C1 segment of cervical spinal cord (tissue), 14 donors: ENCODE data around the gene FAS.
"Not testable (repeated sequence)": the region's sequence is repeated elsewhere in the genome, so short reads cannot be mapped to it uniquely, and the experiment has no call there.

Source experiments
- DNase-seq, 14 donors: peaks; one replicate each; lab custom pipeline; 2025; lab: John Stamatoyannopoulos, UW

FAS gene

DNA sequence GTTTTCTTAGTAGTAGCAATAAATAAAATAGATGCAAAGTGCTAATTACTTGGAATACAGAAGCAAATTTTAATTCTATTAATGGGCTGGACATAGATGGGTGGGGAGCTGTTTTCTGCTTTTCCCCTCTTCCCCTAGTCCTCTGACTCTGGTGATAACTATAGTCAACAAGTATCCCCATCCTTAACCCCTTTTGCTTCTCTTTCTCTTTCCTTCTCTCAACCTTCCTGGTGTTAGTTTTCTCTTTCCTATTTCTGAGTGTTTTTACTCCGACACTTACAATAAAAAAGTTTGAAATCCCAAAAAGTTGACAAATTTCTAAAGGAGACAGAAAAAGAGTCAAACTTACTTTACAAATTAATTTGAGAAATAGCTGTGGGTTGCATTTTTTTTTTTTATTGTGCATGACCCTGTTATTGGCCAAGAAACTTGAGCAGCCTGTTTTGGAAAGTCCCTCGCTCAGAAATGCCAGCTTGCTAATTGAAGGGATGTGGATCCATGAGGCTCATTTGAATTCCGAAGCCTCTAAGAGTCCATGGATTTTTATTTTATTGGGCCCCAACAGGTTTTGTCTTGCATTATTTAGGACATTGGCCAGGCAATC lies 2.4 kb downstream of the FAS start:
- DNase-seq: no peak

- DNase-seq: no peak
These were observed 3.4 kb downstream of the FAS start for GRCh38 chr10:88994019-88994418.

DNA sequence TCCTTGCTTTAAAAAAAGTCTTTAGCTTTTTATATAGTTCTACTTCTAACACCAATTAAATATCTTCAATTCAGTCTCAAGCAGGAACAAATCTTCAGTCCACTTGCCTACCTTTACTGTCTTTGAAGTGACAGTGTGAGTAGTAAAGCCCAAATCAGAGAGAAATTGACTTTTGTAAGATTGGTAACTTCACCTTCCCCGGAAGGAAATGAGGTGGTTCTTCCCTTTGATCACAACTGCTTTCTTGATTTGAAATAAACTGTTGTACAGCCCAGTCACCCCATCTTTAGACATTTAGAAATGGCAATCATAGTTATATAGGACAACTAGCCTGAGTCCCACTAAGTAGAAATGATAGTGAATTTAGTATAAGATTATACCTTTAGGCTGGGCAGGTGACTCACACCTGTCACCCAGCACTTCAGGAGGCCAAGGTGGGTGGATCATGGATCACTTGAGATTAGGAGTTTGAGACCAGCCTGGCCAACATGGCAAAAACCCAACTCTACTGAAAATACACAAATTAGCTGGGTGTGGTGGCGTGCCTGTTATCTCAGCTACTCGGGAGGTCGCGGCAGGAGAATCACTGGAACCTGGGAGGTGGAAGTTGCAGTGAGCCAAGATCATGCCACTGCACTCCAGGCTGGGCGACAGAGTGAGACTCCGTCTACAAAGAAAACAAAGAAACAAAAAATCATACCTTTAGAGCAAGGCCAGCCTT lies 4.7 kb downstream of the FAS start:
- no peak for DNase-seq

- no peak for DNase-seq
These were observed 6.3 kb downstream of the FAS start for GRCh38 chr10:88996927-88997326.

- DNase-seq: no peak
These were observed 9.0 kb downstream of the FAS start for GRCh38 chr10:88999625-89000024.

DNA sequence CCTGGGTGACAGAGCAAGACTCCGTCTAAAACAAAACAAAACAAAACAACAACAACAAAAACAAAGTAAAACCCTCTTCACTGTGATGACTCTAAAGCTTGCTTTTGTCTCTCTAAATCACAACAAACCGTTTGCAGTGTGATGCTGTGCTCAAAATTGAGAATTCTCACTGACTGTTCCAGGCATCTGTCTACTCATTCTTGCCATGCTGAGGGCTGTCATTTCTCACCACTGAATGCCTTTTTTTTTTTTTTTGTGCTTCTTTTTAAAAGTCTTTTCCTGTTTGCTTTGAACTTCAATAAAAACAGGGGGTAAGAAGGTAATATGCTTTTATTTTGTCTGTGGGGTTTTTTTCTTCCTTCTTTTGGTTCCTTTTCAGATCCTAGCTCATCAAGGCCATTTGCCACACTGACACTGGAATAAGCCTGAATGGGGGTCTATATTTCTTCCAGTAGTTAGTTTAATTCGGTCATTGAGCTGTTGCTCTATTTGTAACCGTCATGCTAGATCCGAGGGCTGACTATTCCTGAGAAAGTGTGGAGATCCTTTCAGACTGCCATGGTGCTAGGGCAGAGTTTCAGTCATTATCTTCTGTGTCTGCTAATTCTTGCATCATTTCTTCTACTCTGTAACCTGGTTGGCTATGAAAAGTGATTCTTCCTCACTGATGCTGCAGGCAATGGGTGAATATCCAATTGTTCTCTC lies 10.6 kb downstream of the FAS start:
- no peak for DNase-seq

DNA sequence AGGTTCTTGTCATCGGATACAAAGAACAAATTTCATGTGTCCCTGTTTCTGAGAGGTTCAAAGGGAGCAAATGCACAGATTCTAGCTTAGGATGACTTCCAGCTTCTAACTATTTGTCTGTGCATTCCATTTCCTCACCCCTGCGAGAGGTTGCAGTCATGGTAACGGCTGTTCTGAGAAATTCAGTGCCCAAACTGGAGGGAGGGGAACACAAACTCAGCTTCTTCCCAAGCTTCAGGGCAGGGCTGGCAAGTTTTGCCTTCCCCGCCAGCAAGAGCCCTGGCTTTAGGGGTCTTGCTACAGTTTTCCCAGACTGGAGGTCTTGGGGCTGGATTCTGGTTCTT lies 11.1 kb downstream of the FAS start:
- DNase-seq: no peak

DNA sequence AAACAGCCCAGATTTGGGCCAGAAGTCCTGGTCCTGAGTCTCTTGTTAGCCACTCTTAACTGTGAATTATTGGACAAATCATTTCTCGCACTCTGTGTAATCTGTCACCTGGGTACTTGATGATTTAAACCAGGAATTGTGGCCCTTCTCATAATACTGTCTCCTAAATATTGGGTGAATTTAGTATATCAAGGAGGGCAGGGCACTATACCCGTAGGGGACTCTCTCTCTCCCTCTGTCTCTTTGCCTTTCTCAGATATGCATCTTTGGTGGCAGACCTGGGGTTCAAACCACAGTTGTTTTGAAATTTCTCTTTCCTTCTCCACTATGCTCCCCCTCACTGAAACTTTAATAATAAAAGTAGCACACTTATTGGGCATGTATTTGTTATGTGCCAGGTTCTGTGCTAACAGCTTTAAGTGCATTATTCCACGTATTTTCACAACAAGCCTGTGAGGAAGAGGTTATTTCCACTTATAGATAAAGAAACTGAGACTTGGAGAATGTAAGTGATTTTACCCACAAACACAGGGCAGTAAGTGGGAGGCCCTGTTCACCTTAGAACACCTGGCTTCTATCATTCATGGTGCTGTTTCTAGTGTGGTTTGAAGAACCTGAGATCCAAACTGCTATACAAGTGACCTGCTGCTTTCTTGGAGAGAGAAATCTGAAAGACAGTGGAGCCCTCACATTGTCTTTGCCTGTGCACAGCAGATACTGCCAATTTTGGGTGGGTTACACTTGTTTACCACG lies 11.8 kb downstream of the FAS start:
- no peak for DNase-seq

DNA sequence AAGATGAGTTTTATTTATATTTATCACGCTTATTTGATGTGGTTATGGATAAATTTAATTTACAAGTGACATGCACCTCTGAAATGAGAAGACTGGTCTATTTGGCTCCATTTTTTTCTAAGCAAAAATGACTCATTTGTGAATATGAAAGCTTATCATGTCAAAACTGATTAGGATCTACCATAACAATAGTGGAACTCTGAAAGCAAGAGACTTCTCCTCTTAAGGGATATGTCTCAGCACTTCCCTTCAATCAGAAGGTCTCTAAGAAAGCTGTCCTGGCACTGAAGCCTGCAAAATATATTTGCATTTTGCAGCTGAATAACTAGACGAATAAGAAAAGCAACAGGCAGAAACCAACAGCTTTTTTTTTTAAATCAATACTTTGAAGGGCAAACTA lies 12.7 kb downstream of the FAS start:
- DNase-seq: no peak

GRCh38 chr10:89007129-89007893 lies 16.7 kb downstream of the FAS start:
- DNase-seq: no peak

GRCh38 chr10:89018700-89019346 lies 28.2 kb downstream of the FAS start:
- not testable (repeated sequence) for DNase-seq

GRCh38 chr10:89019569-89020327 lies 29.1 kb downstream of the FAS start:
- no peak for DNase-seq

- DNase-seq: not testable (repeated sequence)
These were observed 30.9 kb downstream of the FAS start for GRCh38 chr10:89021526-89021925.

GRCh38 chr10:89022734-89023133 lies 32.1 kb downstream of the FAS start:
- DNase-seq: no peak

- DNase-seq: no peak
These were observed 34.9 kb downstream of the FAS start for GRCh38 chr10:89025453-89025852.

DNA sequence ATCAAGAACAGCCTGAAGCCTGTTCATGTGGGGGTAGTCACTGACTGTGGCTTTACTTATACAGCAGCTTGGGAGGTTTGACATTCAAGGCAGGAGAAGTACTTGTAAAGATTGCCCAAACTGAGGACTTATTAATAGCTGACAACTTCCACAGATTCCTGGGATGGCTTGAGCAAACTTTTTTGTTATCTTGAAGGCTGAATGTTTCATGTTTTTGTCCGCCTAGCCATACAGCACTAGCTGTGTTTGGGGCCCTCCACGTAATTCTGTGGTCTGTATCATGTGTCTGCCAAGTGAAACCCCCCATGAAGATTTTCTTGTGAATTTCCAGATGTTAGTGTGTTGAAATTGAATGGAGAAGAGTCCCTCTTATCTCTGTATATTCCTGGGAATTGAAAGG lies 38.6 kb downstream of the FAS start:
- DNase-seq: no peak

DNA sequence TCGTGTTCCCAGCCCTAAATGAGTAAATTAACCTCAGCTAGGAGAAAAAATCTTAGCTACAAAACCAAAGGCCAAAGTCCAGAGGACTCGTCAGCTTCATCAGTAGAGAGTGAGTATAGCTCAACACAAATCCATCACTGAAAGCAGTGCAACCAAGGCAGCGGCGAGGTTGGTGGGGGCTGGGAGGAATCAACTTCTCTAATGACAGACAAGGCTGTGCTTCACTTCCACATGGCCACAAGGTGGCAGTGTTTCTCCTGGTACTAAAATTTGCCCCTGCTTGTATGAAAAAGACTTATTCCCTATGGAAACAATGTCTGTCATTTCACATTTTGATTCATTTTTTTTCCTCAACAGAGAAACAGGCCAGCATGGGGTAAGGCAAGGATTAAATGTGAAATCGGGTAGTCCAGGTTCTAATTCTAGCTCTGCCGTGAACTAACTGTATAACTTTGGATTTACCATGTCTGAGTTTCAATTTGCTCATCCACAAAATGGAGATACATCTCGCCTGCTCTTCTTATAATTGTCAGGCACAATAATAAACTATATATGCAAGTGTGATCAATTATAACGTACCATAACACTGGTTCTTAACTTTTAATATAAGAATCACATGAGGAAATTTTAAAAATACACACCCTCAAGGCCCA lies 39.3 kb downstream of the FAS start:
- peak in 13 of 14 donors; percentile 6 to 76 (median 52) for DNase-seq

DNA sequence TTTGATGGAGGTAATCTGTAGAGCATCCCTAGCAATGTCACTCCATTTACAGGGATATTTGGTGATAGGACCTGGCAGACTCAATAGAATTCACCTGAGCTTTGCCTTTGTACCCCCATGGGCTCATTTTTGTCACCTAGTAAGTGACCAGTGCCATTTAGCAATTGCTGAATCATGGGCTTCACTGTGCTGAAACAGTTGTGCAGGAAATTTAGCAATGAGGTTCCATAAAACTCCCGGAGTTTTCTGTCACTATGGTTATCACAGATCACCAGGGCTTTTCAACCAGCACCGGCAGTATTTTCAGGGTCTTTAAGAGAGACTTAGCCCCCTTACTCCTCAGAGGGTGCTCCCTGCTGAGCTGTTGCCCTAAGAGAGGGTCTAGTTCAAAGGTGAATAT lies 40.2 kb downstream of the FAS start:
- no peak for DNase-seq

GRCh38 chr10:89032141-89032891 lies 41.7 kb downstream of the FAS start:
- peak in 1 of 14 donors; percentile 34 for DNase-seq
